GM19043 (cell line): Measurements from ENCODE around the gene ABTB2.

ENCODE experiments used
- ATAC-seq: cut with Tn5 transposase; IDR thresholded peaks from one replicate; pipeline ENCODE4 v1.9.1; 2021; ENCODE audit warnings: low read depth; ENCODE audit not compliant: unreplicated experiment

The ABTB2 gene

DNA sequence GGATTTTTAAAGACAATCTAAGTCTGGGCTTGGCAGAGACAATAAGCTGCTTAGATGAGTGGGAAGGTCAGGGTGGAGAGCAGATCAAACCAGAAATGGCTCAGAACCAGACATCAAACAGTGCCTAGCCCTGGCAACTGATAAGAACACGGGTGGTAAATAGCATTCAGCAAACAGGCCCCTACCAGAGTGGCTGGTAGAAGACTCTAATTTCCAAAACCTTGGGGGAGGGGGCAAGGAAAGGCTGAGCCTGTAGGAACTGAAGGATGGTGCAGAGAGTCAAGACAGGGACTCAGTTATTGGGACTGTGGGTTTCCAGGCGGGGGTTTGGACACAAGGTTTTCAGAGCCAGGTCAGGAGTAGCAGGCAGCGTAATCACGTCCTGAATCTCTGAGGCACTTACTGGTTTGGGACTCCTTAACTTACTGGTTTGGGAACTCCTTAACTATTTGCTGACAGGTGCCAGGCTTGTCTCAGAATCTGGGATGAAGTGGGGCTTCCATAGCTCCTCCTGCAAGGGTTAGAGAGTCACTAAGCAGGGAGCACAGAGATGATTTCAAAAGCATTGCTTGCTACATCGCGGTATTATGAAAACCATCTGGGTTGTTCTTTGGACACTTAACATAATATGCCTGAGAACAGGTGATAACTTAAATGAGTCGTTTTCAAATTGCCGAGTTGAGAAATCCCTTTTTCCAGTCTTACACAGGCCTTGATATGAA is 5.7 kb upstream of the ABTB2 start:
- ATAC-seq, result no peak

DNA sequence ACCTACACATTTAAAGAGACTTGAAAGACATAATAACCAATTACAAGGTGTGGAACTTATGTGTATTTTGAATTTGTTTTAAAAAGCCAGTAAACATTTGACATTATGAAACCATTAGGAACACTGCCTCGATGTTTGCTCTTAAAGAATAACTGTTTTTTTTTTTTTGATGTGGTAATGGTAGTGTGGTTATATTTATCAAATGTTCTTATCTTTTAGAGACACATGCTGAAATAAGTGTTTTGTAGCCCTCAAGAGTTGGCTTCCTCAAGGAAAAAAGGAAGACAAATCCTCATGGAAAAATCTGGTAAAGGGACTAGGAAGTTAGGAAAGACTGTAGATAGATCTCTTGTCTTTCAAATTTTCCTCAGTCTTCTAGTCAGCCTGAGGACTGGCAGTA is 2.2 kb upstream of the ABTB2 start:
- no peak for ATAC-seq

DNA sequence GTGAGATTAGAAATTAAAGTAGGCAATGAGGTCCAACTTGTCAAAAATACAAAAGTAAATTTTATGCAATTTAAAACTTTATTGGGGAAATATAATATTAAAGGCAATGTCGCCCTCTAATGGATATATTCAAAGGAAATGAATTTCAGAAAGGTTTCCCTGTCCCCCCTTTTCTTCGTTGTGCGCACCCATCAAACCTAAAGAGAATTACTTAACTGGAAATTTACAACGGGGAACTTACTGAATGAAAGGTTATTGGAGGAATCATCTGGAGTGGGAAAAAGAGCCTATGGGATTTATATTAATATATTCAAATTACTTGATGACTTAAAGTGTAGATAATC is 1.7 kb upstream of the ABTB2 start:
- ATAC-seq, result no peak

DNA sequence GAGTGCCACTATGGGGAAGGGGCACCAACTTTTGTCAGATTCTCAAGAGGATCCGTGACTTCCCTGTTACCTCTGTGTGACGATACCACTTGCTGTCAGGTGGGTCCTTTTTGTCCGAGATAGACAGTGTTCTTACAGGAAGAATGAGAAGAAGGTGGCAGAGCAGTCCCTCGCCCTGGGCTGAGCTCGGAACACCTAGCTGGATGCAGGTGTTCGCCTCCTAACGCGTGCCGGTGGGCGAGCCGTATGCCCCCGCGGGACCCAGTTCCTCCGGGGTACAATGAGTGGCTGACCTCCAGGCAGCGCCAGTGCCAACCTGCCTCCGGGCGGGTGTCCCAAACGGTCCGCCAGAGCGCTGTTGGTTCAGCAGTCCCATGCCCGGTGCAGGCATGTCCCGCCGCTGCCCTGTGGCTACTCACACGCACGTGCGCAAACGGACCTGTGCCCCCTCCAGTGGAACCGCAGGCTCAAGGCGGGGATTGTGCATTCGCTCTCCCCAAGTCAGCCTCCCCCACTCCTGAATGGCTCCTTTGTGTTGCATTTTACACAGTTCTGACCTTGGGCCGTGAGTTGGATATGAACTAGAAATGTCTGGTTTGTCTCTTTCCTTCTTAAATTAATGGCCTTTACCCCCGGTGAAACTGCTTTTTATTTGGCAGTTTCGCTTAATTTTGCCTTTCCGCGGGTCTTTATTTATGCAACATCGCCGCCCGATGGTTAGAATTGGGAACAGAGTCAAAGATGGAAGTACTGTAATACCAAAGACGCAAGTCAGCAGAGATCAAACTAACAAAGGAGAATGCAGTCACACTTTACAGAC is 1.1 kb upstream of the ABTB2 start:
- no peak for ATAC-seq

DNA sequence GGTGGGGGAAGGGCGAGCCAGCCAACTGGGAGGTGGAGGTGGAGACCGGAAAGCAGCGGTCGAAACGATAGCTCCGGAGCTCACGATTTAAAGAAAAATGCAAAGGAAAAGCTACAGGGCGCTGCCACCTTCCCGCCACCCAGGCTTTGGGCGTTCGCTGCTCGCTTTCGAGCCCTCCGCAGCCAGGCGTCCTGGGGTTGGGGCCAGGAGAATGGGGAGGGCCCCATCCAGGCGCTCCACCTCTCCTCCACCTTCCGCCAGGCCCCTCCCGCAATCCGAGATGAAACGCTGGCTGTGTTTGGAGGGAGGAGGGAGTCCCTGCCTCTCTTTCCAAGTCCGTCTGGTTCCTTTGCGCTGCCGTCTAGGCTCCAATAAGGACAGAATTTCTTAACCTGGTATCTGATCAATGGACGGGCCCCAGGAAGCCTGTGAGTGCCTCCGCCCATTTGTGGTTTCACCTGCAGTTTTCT is 483 bp upstream of the ABTB2 start:
- no peak for ATAC-seq

DNA sequence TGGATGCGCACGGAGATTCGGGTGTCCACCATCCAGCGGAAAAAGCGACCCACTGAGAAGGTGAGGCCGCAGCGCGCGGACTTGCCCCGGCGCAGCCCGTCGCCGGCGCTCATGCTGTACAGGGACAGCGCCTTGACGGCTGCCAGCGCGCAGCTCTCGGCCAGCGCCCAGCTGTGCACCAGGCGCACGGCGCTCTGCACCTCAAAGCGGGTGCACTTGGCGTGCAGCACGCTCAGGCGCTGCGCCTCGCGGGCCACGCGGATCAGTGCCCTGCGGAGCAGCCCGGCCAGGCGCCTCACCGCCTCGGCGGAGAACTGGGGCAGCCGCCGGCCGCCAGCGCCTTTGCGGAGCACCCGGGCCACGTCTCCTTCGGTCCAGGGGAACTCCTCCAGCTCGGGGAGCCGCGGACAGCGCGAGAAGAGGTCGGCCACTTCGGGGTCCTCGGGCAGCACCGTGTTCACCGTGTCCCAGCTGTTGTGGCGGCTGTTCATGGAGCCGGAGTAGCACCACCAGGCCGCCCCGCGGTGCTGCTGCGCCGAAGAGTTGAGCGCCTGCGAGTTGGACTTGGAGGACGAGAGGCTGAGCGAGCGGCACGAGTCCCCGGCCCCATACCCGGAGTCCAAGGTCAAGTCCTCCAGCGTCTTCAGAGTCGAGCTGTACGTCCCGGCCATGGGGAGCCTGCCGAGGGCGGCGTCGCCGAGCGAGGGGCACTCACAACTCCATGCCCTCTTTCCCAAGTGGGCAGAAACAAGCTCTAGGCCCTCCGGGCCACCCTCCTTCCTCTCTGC is 703 bp downstream of the ABTB2 start:
- no peak for ATAC-seq

DNA sequence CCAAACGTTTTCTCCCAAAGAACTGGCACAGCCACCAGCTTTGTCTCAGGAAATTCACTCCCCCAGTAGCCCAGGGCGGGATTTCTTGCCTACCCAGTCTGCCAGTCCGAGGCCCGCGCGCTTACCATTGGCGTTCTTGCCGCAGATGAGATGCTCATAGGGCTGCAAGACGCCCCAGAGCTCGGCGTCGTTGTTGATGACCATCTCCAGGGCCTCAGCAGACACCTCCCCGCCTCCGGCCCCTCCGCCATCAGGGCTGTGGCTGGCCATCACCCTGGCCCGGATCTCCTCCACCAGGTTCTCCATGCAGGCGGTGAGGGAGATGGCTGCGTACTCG is 1.3 kb downstream of the ABTB2 start:
- no peak for ATAC-seq

DNA sequence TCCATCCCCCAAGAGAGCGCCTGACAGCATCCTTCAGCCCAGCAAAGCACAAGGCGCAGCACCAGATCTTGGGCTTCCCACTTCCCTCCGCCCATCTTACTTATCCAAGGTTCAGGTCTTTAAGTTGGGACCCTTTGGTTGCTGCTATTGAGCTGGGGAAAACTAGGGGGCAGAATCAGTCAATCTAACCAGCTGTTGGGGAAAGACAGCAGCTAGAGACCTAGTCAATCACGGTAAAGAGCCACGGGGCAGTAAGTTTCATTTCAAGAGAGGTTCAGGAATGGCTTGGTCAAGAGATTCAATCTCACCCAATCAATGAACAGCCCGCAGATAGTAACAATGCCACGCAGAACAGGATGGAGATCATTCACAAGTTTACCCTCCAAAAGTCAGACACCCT is 1.7 kb downstream of the ABTB2 start:
- ATAC-seq, result no peak

DNA sequence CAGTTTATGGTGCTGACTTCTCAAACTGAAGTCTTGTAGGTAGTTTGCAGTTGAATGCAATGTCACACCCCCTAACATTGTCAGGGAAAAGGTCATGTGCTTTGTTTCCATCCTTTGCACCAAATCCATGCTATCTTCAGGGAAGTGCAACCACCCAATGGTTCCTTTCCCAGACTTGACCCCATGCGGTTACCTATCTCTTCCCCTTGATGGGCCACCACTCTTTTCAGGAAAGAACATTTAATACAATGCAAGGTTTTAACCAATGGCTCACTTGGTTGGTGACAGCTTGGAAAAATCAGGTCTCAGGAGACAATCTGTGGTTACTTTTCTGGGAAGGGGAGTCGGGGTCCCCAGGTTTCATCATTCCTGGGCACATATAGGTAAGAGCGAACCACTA is 2.1 kb downstream of the ABTB2 start:
- no peak for ATAC-seq

DNA sequence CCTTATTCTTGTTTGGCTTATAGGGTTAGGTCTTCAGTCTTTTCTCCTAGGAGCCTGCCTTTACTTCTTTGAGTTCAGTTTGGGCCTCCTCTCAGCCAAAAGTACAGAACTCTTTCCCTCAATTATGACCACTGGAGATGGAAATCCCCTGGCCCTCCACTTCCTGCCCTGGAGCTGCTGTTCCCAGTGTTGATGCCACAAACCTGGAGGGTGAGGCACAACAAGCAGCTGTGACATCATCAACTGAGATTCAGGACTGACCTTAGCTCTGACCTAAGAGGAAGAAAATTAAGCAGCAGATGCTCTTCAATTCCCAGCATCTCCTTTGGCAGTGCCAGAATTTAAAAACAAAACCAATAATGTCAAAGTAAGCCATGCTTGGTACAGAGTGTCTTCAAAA is 3.0 kb downstream of the ABTB2 start:
- ATAC-seq, result no peak

DNA sequence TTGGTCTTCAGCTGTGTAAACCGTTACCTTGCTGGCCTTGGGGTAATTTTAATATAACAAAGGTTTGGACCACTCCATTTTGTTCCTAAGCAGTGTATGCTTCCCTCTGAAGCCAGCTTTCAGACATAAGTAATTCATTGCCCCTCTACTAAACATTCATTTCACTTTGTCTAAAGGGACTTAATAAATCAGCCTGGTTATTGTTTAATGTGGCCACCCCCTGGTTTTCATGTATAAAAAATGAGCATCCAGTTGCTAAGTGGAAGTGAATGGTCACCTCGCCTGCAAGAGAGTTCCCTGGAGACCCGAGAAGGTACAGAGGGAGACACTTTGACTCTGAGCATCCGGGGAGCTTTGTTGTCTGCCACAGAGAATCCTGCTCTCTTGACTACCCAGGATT is 3.9 kb downstream of the ABTB2 start:
- no peak for ATAC-seq

DNA sequence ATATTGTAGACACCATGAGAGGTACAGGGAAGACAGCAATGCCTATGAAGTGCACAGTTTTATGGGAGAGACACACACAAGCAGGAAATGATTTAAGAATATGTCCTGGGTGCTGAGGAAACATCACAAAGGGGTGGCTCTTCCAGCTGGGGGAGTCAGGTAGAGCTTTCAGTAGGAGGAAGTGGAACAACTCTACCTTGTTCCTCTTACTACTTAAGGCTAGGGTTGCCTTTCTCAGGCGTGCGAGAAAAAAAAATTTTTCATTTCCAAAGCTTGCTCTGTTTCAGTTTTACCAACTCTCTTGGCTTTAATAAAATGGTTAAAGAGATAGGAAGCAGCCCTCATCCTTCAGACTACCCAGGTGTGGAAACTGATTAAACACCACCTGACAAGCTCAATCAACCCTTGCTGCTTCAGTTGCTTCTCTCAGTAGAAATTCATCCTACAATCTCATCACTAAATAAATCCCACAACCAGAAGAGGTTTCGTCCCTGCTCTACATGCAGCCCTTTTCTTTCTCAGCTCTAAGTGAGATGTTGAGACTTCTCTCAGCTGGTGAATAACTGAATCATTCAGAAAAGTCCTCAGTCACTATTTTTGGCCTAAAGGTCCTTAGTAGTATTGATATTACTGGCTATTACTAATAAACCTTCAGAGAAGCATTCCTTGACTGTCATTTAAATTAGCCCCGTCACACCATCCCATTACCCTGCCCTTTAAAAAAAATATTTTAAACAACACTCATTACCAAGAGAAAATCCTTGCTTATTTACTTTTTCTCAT is 5.9 kb downstream of the ABTB2 start:
- ATAC-seq, result peak; percentile 48

DNA sequence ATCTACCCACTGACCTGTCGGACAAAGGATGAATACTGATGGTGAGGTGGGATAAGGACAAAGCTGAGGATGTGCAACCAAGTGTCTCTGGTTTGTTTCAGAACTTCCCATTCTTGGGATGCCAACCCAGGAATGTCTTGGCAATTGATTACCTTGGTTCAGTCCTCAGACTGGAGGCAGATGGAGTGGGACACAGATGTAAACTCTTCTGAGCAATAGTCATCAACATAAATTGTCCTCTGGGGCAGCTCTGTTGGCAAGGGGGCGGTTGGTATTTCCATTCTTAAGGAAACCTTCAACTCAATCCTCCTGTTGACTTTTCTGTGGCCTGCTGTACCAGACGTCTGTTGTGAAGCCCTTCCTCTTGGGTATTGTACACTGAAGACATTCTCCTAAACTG is 6.8 kb downstream of the ABTB2 start:
- ATAC-seq, result no peak

DNA sequence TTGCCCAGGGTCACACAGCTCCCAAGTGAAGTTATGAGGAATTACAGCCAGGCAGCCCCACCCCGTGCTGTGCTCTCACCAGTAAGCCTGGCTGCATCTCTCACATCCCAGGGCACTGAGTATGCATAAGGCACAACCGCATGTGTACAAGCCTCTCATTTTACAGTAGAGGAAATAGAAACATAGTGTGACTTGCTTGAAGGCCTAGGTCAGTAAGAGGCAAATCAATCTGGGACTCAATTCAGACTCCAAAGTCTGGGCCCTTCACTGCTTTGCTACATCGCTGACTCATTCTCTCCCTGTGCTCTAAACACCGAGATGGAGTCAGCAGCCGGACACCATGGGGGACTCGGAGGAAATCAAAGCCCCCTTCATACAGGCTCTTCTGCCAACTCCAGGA is 7.9 kb downstream of the ABTB2 start:
- no peak for ATAC-seq

DNA sequence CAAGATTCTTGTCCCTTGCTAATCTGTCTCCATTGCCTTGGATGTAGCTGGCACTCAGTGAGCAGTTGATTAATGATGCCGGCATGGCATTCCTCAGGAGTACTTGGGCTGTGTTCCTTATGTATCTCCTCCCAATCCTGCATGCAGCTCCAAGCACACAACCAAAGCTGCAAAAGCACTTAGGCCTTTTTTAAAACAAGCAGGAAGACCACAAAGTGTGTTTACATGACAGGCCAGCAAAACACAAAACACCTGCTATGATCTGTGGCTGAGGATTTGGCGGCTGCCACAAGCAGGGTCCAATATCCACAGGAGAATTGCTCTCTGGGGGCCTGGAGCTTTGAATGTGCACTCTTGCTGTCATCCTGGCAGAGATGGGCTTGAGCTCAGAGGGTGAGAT is 8.9 kb downstream of the ABTB2 start:
- no peak for ATAC-seq

DNA sequence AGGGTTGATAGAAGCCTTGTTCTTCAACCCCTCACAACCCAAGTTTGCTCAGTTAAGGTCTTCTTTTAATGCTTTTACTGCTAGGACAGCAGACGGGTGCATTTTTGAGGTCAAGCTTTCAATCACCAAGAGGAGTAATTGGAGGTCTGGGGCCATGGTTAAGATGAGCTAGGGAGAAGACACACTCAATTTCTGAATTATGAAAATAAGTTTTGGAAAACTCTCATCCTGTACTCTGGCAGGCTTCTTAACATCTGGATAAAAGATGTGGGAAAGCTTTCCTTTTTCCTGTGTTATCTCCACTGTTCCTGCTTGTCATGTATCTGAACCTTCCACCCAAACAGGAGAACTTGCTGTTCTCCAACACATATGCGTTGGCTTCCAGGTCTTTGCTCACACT is 9.7 kb downstream of the ABTB2 start:
- ATAC-seq, result no peak

DNA sequence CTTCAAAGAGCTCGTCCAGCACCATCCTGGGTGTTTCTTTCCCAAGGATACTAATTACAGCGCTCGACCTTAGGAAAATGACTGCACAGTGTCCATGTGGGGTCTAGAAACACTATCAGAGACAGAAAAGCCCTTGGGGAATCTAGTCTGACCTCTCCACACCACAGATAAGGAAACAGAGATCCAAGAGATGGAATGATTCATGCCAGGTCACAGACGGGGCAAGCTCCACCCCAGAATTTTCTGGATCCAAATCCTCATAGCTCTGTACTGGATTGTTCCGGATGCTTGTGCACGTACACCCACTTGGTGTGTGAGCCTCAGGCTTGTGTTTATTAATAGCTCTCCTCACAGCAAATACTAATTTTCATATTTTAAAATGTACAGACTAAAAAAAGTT is 11.3 kb downstream of the ABTB2 start:
- ATAC-seq, result no peak

DNA sequence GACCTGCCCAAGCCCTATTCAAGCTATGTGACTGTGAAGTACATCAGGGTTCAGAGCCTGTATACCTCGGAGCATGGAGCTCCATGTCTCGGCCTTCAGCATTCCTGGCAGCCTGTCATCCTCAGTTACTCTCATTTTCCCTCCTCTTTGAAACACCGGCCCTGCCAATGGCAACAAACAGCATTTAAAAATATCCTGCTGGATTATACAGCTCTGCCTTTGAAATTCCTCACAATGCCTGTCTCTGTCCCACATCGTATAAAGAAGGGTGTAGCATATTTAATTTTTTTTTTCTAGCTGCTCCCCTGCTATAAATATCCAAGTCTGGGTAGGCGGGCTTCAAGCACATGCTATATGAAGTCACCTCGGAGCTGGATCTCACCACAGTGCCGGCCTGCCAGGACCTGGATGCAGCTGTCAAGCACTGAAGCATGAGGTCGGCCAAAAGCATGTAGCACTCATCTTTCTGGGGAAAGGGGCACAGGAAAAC is 11.8 kb downstream of the ABTB2 start:
- no peak for ATAC-seq

DNA sequence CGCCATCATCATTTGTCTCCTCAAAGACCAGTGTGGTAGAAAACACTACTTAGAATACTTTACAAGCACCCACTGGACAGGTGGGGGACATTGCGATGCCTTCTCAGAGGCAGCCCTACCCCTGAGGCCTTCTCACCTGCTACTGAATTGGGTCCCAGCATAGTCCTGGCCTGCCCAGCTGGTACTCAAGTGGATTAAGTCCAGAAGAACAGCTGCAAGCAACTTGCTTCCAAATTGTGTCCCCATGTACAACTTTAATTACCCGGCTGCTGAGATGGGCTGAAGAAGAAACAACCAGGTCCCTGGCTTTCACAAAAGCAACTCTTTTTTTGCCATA is 12.3 kb downstream of the ABTB2 start:
- no peak for ATAC-seq

DNA sequence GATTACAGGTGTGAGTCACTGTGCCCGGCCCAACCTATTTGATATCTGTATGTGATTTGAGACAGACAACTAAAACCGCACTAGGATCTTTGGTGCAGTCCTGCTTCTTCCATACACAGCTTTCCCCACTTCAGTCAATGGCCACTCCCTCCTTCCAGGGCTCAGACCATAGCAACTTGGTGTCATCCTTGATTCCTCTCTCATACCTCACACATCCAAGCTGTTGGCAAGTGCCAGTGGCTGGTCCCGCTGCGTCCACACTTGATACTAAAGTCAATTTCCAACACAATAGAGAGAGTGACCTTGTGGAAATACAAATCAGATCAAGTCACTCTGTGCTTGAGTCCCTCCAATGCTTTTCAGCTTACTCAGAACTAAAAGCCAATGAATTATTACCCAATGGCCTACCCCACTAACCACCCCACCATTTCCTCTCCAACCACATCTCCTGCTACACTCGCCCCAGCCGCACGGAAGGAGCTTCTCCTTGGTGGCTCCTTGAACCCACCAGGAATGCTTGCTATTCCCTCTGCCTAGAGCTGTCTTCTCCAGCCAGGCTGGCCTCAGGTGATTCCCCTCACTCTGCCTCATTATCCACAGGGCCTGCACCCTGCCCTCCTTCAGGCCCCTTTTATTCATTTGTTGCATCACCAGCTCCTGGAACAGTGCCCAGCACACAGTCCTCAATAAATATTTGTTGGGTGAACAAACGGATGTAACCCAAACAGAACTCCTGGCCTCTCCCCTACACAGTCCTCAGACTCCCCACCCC is 12.9 kb downstream of the ABTB2 start:
- peak; percentile 61 for ATAC-seq
